IMR-90 (cell line): ENCODE results near the gene GGT6.

Experiments used
- CHD1 ChIP-seq: IDR thresholded peaks from 2 replicates; pipeline ENCODE4 v1.6.1; 2012; ENCODE audit warnings: low read depth, low read length, improper control_type of control experiment
- MAZ ChIP-seq: IDR thresholded peaks from 2 replicates; pipeline ENCODE4 v1.6.1; 2012; ENCODE audit warnings: low read depth, mild to moderate bottlenecking, low read length, improper control_type of control experiment, moderate library complexity, borderline replicate concordance
- MXI1 ChIP-seq: IDR thresholded peaks from 2 replicates; pipeline ENCODE4 v1.6.1; 2012; ENCODE audit warnings: low read depth, mild to moderate bottlenecking, low read length, moderate library complexity, borderline replicate concordance
- NFE2L2 ChIP-seq: fragments of 150-350 bp; IDR thresholded peaks from 2 replicates; pipeline ENCODE4 v1.6.1; 2016; ENCODE audit warnings: low read depth, mild to moderate bottlenecking, low read length
- POLR2A ChIP-seq: IDR thresholded peaks from 2 replicates; pipeline ENCODE4 v1.6.1; 2012; ENCODE audit warnings: mild to moderate bottlenecking, low read depth, low read length
- SMC3 ChIP-seq: fragments of 150-350 bp; IDR thresholded peaks from 2 replicates; pipeline ENCODE4 v1.6.1; 2016; ENCODE audit warnings: low read depth, mild to moderate bottlenecking, antibody characterized with exemption, low read length, moderate library complexity
- TF ChIP-seq, protein P1 (sequence below): conservative IDR thresholded peaks from 2 replicates; pipeline ENCODE4 v1.5.1; 2012; ENCODE audit warnings: mild to moderate bottlenecking, low read depth, low read length, improper control_type of control experiment

DNA sequence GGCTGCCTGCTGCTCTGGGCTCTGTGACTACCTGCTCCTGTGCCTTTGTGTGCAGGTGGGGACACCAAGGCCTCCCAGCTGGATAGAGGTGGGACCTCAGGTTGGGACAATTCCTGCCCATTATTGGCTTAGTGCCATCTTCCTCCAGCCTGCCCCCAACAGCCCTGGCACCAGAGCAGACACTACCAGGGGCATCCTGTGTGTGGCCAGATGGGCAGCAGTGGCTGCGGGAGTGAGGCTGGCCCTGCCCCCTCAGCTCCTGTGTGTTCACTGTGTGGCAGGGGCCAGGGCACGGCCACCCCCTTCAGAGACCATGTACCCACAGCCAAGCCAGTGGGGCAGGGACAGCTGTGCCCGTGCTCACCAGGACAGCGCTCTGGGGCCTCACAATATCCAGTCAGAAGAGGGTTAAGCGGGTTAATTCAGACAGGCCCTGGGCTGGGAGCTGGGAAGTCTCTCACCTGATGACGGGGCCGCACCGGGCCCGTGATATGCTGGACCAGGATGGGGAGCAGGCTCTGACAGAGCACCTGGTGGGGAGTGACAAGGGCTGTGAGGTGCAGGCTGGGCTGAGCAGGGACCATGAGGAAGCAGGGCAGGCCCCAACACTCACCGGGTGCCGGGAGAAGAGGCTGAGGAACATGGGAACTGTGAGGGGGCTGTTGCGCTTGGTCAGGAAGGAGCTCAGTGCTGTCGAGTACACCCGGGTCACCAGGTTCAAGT is 18.2 kb downstream of the GGT6 start:
- TF ChIP-seq, protein P1, sequence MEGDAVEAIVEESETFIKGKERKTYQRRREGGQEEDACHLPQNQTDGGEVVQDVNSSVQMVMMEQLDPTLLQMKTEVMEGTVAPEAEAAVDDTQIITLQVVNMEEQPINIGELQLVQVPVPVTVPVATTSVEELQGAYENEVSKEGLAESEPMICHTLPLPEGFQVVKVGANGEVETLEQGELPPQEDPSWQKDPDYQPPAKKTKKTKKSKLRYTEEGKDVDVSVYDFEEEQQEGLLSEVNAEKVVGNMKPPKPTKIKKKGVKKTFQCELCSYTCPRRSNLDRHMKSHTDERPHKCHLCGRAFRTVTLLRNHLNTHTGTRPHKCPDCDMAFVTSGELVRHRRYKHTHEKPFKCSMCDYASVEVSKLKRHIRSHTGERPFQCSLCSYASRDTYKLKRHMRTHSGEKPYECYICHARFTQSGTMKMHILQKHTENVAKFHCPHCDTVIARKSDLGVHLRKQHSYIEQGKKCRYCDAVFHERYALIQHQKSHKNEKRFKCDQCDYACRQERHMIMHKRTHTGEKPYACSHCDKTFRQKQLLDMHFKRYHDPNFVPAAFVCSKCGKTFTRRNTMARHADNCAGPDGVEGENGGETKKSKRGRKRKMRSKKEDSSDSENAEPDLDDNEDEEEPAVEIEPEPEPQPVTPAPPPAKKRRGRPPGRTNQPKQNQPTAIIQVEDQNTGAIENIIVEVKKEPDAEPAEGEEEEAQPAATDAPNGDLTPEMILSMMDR = no peak
- no peak for TF ChIP-seq NFE2L2
- no peak for TF ChIP-seq SMC3
- no peak for TF ChIP-seq POLR2A
- no peak for TF ChIP-seq MAZ
- TF ChIP-seq MXI1 = no peak
- TF ChIP-seq CHD1 = no peak
